Measurements from ENCODE around the gene CERKL. TPM values are rescaled to one million over a fixed set of nuclear protein-coding genes. Genes with fewer than 3 reads are reported as not detected.

Gene CERKL
- total RNA-seq, 2 donors from 2014 or later, result not detected

DNA sequence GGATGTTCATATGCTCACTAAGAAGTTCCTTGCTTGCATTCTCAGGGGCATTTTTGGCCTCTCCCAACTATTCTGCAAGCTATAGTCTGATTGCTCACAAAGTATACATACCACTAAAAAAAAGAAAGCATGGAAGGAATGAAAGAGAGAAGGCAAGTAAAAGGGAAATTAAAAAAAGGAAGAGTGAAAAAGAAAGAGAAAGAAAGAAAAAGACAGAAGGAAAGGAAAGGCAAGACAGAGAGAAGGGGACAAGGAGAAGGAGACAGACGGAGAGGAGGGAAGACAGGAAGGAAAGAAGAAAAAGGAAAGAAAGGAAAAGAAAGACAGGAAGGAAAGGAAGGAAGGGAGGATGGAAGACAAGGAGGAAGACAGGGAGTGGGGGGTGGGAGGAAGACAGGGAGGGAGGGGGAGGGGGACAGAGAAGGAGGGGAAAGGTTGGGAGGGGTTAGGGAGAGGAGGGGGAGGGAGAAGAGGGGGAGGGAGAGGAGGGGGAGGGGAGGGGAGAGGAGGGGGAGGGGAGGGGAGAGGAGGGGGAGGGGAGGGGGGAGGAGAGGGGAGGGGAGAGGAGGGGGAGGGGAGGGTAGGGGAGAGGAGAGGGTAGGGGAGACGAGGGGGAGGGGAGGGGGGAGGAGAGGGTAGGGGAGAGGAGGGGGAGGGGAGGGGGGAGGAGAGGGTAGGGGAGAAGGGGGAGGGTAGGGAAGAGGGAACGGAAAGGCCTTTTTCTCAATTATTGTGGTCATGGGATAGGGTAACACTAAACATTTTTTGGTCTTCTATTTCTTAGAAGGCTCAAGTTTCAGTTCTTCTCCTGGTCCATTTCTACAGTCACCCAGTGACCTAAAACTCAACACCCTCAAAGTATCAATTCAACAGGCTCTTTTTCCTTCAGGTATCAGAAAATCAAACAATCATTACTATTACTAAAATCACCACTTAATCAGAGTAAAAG is 50.7 kb downstream of the CERKL start:
- H3K27ac ChIP-seq, result no peak overlapping the region
- H3K9me3 ChIP-seq, result peaks cover 0 to 12% of the 10 kb centered on the region in 2 donors
- no peaks in the 10 kb centered on the region for H3K27me3 ChIP-seq
- TF ChIP-seq, protein P1, sequence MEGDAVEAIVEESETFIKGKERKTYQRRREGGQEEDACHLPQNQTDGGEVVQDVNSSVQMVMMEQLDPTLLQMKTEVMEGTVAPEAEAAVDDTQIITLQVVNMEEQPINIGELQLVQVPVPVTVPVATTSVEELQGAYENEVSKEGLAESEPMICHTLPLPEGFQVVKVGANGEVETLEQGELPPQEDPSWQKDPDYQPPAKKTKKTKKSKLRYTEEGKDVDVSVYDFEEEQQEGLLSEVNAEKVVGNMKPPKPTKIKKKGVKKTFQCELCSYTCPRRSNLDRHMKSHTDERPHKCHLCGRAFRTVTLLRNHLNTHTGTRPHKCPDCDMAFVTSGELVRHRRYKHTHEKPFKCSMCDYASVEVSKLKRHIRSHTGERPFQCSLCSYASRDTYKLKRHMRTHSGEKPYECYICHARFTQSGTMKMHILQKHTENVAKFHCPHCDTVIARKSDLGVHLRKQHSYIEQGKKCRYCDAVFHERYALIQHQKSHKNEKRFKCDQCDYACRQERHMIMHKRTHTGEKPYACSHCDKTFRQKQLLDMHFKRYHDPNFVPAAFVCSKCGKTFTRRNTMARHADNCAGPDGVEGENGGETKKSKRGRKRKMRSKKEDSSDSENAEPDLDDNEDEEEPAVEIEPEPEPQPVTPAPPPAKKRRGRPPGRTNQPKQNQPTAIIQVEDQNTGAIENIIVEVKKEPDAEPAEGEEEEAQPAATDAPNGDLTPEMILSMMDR (IDR thresholded peaks at IDR 0.05), result no peak
- no peak overlapping the region for H3K4me3 ChIP-seq
- DNase-seq (ENCODE audit: low spot score), result no peak
- H3K4me1 ChIP-seq, result no peaks in the 10 kb centered on the region
- no peaks in the 10 kb centered on the region for H3K36me3 ChIP-seq

DNA sequence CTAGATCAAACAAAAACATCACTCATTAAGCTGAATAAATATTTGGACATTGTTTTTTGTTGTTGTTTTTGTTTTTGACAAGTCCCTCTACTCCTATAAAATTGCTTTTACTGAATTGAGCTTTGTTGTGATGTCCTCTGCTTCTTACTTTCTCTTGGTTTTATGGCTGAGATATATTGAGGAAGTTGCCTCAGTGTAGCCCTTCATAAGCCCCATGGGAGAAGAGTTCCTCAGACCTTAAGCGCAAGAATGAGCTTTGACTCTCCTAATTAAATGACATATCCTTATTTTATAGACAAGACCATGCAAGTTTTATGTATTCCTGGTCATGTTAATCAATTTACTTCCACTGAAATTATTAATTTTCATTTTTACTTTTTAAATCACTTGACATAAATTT is 54.9 kb downstream of the CERKL start:
- TF ChIP-seq, protein P1 (IDR thresholded peaks at IDR 0.05), result no peak
- Histone ChIP-seq H3K9me3 (peaks cover 0 to 12% of the 10 kb centered on the region in 2 donors), H3K4me1 (no peaks in the 10 kb centered on the region), H3K27ac (no peak overlapping the region), H3K4me3 (no peak overlapping the region), H3K27me3 (no peaks in the 10 kb centered on the region), H3K36me3 (no peaks in the 10 kb centered on the region)
- DNase-seq (ENCODE audit: low spot score), result no peak

DNA sequence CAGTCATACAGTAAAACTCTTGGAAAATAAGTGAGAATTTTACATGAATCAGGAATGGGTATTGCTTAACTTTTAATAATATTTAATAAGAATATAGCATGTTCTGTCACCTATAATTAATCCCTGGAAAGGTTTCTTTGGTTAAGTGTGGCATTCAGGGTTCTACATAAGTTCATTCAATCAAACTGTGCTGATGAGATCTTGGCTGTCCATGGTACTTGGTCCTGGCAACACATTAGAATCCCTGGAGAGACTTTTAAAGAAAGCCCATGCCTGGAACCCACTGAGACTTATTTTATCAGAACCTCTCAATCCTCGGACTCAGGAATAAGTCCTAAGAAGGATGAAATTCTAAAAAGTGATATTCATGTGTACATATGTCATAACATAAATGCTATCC is 60.3 kb downstream of the CERKL start:
- no peak for DNase-seq (ENCODE audit: low spot score)
- no peaks in the 10 kb centered on the region for H3K36me3 ChIP-seq
- H3K4me3 ChIP-seq, result no peak overlapping the region
- H3K27ac ChIP-seq, result no peak overlapping the region
- no peaks in the 10 kb centered on the region for H3K9me3 ChIP-seq
- no peaks in the 10 kb centered on the region for H3K4me1 ChIP-seq
- H3K27me3 ChIP-seq, result no peaks in the 10 kb centered on the region
- TF ChIP-seq, protein P1 (IDR thresholded peaks at IDR 0.05), result no peak

DNA sequence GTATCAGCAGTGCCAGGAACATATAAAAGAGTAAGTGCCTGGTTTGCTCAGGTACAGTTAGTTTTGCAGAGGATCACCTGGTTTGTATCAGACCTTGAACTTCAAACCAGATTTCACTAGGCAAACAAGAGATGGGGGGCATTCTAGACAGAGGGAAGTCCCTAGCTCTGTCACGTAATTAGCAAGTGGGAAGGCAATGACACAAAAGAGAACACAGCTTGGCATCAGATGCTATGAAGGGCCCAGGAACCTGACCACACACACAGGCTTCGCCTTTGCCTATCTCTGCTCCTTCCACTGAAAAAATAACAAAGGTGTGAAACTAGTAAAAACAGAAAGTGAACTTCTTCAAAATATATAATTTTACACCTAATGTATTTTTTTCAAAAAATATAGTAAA is 62.6 kb downstream of the CERKL start:
- no peaks in the 10 kb centered on the region for H3K4me1 ChIP-seq
- H3K27ac ChIP-seq, result no peak overlapping the region
- no peaks in the 10 kb centered on the region for H3K9me3 ChIP-seq
- no peaks in the 10 kb centered on the region for H3K27me3 ChIP-seq
- no peak for DNase-seq (ENCODE audit: low spot score)
- no peaks in the 10 kb centered on the region for H3K36me3 ChIP-seq
- TF ChIP-seq, protein P1 (IDR thresholded peaks at IDR 0.05), result no peak
- H3K4me3 ChIP-seq, result no peak overlapping the region

DNA sequence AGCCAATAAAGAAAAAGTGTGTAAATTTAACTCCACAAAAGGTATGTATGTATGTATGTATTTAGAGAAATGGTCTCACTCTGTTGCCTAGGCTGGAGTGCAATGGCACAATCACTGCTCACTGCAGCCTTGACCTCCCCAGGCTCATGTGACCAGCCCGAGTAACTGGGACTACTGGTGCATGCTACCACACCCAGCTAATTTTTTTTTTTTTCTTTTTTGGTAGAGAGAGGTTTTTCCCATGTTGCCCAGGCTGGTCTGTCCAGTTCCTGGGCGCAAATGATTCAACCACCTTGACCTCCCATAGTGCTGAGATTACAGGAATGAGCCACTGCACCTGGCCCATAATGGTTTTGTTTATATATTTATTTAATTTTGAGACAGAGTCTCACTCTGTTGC is 67.1 kb downstream of the CERKL start:
- H3K4me1 ChIP-seq, result no peaks in the 10 kb centered on the region
- no peaks in the 10 kb centered on the region for H3K9me3 ChIP-seq
- TF ChIP-seq, protein P1 (IDR thresholded peaks at IDR 0.05), result no peak
- no peak overlapping the region for H3K27ac ChIP-seq
- no peaks in the 10 kb centered on the region for H3K27me3 ChIP-seq
- no peaks in the 10 kb centered on the region for H3K36me3 ChIP-seq
- H3K4me3 ChIP-seq, result no peak overlapping the region
- DNase-seq (ENCODE audit: low spot score), result no peak

Data from right atrium auricular region (tissue), 2 donors.